Tibial nerve (tissue), 4 donors: Measurements from ENCODE around the gene ASIP. TPM values are rescaled to one million over a fixed set of nuclear protein-coding genes. Genes with fewer than 3 reads are reported as not detected.

Experiments
- DNase-seq, 2 donors: peaks; one replicate each; pipeline ENCODE4 v3.0.0-alpha.2; 2019; ENCODE audit warnings: low spot score in 2 of 2
- H3K27ac ChIP-seq, 4 donors: fragments of 200-600 bp; sonication (generic) in 3 of 4; one replicate each; pipeline ENCODE4 v1.5.1; 2017 to 2019; ENCODE audit warnings: mild to moderate bottlenecking in 1 of 4
- H3K27me3 ChIP-seq, 2 donors: fragments of 200-600 bp; sonication (generic) in 1 of 2; one replicate each; pipeline versions ENCODE4 v1.5.1 to v1.6.0; 2017 to 2019
- H3K36me3 ChIP-seq, 3 donors: fragments of 200-600 bp; sonication (generic); one replicate each; pipeline ENCODE4 v1.5.1; 2018 to 2019
- H3K4me1 ChIP-seq, 4 donors: fragments of 200-600 bp; sonication (generic) in 3 of 4; one replicate each; pipeline ENCODE4 v1.5.1; 2017 to 2019
- H3K4me3 ChIP-seq, 4 donors: fragments of 200-600 bp; sonication (generic) in 3 of 4; one replicate each; pipeline ENCODE4 v1.5.1; 2017 to 2019; ENCODE audit warnings: mild to moderate bottlenecking in 1 of 4, moderate library complexity in 1 of 4
- H3K9me3 ChIP-seq, 4 donors: fragments of 200-600 bp; sonication (generic) in 3 of 4; one replicate each; pipeline ENCODE4 v1.5.1; 2017 to 2019
- CTCF ChIP-seq, 5 experiments: fragments of 200-600 bp in 3 of 5; fragments of 450-650 bp in 2 of 5; sonication (generic) in 3 of 5; IDR thresholded peaks; one replicate each; pipeline ENCODE4 v1.5.1; 2016 to 2019; ENCODE audit warnings: antibody characterized with exemption in 5 of 5, mild to moderate bottlenecking in 3 of 5, moderate library complexity in 2 of 5
- EP300 ChIP-seq, 2 donors: sonication (generic); formaldehyde crosslinking; IDR thresholded peaks; one replicate each; pipeline ENCODE4 v1.6.1; 2017; ENCODE audit warnings: antibody characterized with exemption in 2 of 2, mild to moderate bottlenecking in 1 of 2
- POLR2A ChIP-seq, 2 donors: fragments of 450-650 bp; IDR thresholded peaks; one replicate each; pipeline ENCODE4 v1.6.1; 2017; ENCODE audit warnings: antibody characterized with exemption in 2 of 2, mild to moderate bottlenecking in 2 of 2, moderate library complexity in 2 of 2
- WGBS, 2 donors: methylation state at CpG; one replicate each; pipeline ENCODE4 v1.1.5; 2018; 5-methylcytosine and 5-hydroxymethylcytosine counted together
- total RNA-seq, 4 donors: library from RNA; depleted of rRNA; stranded (reverse); fragments of >200 nt; gene quantifications; one replicate each; pipeline ENCODE4 v1.1.0, GENCODE V29; 2016

The ASIP gene
- total RNA-seq, 4 donors from 2014 or later: 1.4 to 10.5 (median 3.3) TPM; not detected in 1

GRCh38 chr20:34209111-34209510 is 32.1 kb upstream of the ASIP start:
- TF ChIP-seq CTCF (IDR thresholded peaks at IDR 0.05): no peak
- no peak for TF ChIP-seq EP300 (IDR thresholded peaks at IDR 0.05)
- TF ChIP-seq POLR2A (IDR thresholded peaks at IDR 0.05): no peak
- Histone ChIP-seq H3K27me3 (no peaks in the 10 kb centered on the region), H3K4me1 (no peaks in the 10 kb centered on the region), H3K9me3 (peaks cover 0 to 31% (median 0%) of the 10 kb centered on the region in 4 donors), H3K4me3 (no peak overlapping the region), H3K36me3 (no peaks in the 10 kb centered on the region), H3K27ac (no peak overlapping the region)
- DNase-seq: no peak
- 60 to 71% methylated on average over 1 to 3 of the region's 3 CpGs for WGBS, 2 donors

DNA sequence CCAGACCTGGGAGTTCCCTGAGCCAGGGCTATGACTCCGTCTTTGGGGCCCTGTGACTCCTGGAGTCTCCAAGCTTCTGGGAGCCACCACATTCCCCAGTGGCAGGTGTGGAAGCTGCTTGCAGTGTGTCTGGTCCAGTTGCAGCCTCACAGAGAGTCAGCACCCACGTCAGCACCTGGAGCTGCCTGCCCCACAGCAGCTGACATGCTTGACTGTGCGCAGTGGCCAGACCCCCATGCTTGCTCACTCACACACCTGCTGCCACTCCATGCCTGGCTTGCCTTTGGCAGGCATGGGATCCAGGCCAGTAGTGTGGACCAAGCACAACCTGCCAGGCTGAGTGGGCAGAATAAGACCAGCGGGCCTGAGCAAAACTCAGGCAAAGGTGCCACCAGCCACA is 31.0 kb upstream of the ASIP start:
- H3K27ac ChIP-seq: no peak overlapping the region
- H3K4me1 ChIP-seq: peaks cover 0 to under 1% (median 0%) of the 10 kb centered on the region in 4 donors
- H3K9me3 ChIP-seq: peaks cover 0 to 31% (median 0%) of the 10 kb centered on the region in 4 donors
- no peak for TF ChIP-seq CTCF (IDR thresholded peaks at IDR 0.05)
- no peak for TF ChIP-seq EP300 (IDR thresholded peaks at IDR 0.05)
- no peak for TF ChIP-seq POLR2A (IDR thresholded peaks at IDR 0.05)
- no peak overlapping the region for H3K4me3 ChIP-seq
- WGBS, 2 donors: 93 to 96% methylated on average over 2 to 4 of the region's 4 CpGs
- no peak for DNase-seq
- no peaks in the 10 kb centered on the region for H3K27me3 ChIP-seq
- no peaks in the 10 kb centered on the region for H3K36me3 ChIP-seq

DNA sequence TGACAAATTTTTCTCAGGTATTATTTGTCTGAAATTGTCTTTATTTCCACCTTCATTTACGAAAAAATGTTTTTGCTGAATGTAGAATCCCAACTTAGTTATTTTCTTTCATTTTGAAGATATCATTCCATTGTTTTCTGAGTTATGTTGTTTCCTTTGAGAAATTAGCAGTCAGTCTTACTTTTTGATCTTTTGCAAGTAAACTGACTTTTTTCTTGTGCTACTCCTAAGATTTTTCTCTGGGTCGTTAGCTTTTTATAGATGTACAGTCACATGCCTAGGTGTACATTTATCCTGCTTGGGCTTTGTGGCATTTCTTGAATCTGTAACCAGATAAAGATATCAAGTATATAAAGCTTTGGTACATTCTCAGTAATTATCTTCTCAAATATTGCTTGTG is 29.6 kb upstream of the ASIP start:
- DNase-seq: no peak
- Histone ChIP-seq H3K36me3 (no peaks in the 10 kb centered on the region), H3K27ac (no peak overlapping the region), H3K9me3 (peaks cover 0 to 31% (median 0%) of the 10 kb centered on the region in 4 donors), H3K4me1 (peaks cover 0 to 9% (median 3%) of the 10 kb centered on the region in 4 donors), H3K4me3 (no peak overlapping the region), H3K27me3 (no peaks in the 10 kb centered on the region)
- TF ChIP-seq CTCF (IDR thresholded peaks at IDR 0.05): no peak
- WGBS, 2 donors: 80 to 82% methylated on average over 2 of the region's 2 CpGs

- Histone ChIP-seq H3K36me3 (no peaks in the 10 kb centered on the region), H3K27ac (no peak overlapping the region), H3K27me3 (no peaks in the 10 kb centered on the region), H3K4me1 (peaks cover 0 to 9% (median 3%) of the 10 kb centered on the region in 4 donors), H3K4me3 (no peak overlapping the region), H3K9me3 (peaks cover 0 to 21% (median 0%) of the 10 kb centered on the region in 4 donors)
- 87 to 95% methylated on average over 2 of the region's 2 CpGs for WGBS, 2 donors
- DNase-seq: no peak
- no peak for TF ChIP-seq CTCF (IDR thresholded peaks at IDR 0.05)
- TF ChIP-seq EP300 (IDR thresholded peaks at IDR 0.05): no peak
- TF ChIP-seq POLR2A (IDR thresholded peaks at IDR 0.05): no peak
Observed at GRCh38 chr20:34213213-34213612, 28.0 kb upstream of the ASIP start.

- DNase-seq: peak; percentile 34 to 52
- H3K27me3 ChIP-seq: peaks cover 0 to 4% of the 10 kb centered on the region in 2 donors
- peak in 1 of 2 donors; percentile 58 for TF ChIP-seq EP300 (IDR thresholded peaks at IDR 0.05)
- no peak for TF ChIP-seq POLR2A (IDR thresholded peaks at IDR 0.05)
- H3K4me1 ChIP-seq: peaks cover 0 to 9% (median 3%) of the 10 kb centered on the region in 4 donors
- H3K36me3 ChIP-seq: no peaks in the 10 kb centered on the region
- peak overlapping the region in 3 of 4 donors; percentile 41 to 80 (median 77) for H3K27ac ChIP-seq
- 1% methylated on average over 44 to 49 of the region's 49 CpGs for WGBS, 2 donors
- peaks cover 0 to 17% (median 0%) of the 10 kb centered on the region in 4 donors for H3K9me3 ChIP-seq
- H3K4me3 ChIP-seq: peak overlapping the region; percentile 22 to 61 (median 36)
Observed at GRCh38 chr20:34215711-34216381, 25.4 kb upstream of the ASIP start.
